Common myeloid progenitor, CD34-positive (primary cell): ENCODE data around the gene RHEB.

Source experiments
- CTCF ChIA-PET: fragments of 350-600 bp; sonication (Branson Sonifier 250); formaldehyde crosslinking; loops from one replicate; lab custom pipeline; 2021; ENCODE audit warnings: antibody characterized with exemption; lab: Charles Lee
- POLR2A ChIA-PET: fragments of 350-600 bp; sonication (Branson Sonifier 250); formaldehyde crosslinking; loops from one replicate; lab custom pipeline; 2021; ENCODE audit warnings: antibody characterized with exemption; lab: Charles Lee
- DNase-seq, 3 donors: peaks; one replicate each; pipeline versions ENCODE4 v3.0.0 to v3.0.0-alpha.2; 2013
- H3K27ac ChIP-seq, 2 experiments: 1 replicate in 1 of 2; 2 replicates in 1 of 2; pipeline ENCODE4 v1.7.0; 2013; ENCODE audit warnings: inconsistent platforms in 2 of 2, low read length in 2 of 2, mild to moderate bottlenecking in 2 of 2, low read depth in 1 of 2, moderate library complexity in 1 of 2; ENCODE audit not compliant: severe bottlenecking in 2 of 2, insufficient read depth in 1 of 2, poor library complexity in 1 of 2
- H3K27me3 ChIP-seq, 5 experiments: replicated peaks in 2 of 5; 1 replicate in 3 of 5; 2 replicates in 2 of 5; pipeline versions ENCODE4 v1.6.1 to v1.7.0; 2013; ENCODE audit warnings: low read length in 4 of 5, mild to moderate bottlenecking in 2 of 5, moderate library complexity in 2 of 5, inconsistent platforms in 1 of 5; ENCODE audit not compliant: insufficient read depth in 5 of 5, control insufficient read depth in 4 of 5
- H3K36me3 ChIP-seq, 4 experiments: 1 replicate in 2 of 4; 2 replicates in 2 of 4; pipeline versions ENCODE4 v1.6.1 to v1.7.0; 2013; ENCODE audit warnings: low read length in 3 of 4, control low read depth in 1 of 4, mild to moderate bottlenecking in 1 of 4; ENCODE audit not compliant: control insufficient read depth in 4 of 4, insufficient read depth in 4 of 4
- H3K4me1 ChIP-seq, 4 experiments: 1 replicate in 3 of 4; 2 replicates in 1 of 4; pipeline versions ENCODE4 v1.6.1 to v1.7.1; 2013; ENCODE audit warnings: low read length in 3 of 4, mild to moderate bottlenecking in 3 of 4, control low read depth in 1 of 4, inconsistent platforms in 1 of 4, moderate library complexity in 1 of 4; ENCODE audit not compliant: control insufficient read depth in 4 of 4, insufficient read depth in 4 of 4; ENCODE audit errors: control extremely low read depth in 1 of 4
- H3K4me3 ChIP-seq, 7 experiments: 1 replicate in 4 of 7; 2 replicates in 3 of 7; pipeline versions ENCODE4 v1.5.1 to v1.7.0; 2013; ENCODE audit warnings: mild to moderate bottlenecking in 7 of 7, low read length in 6 of 7, moderate library complexity in 6 of 7, inconsistent platforms in 2 of 7, low read depth in 2 of 7, control low read depth in 1 of 7; ENCODE audit not compliant: insufficient read depth in 4 of 7, control insufficient read depth in 1 of 7; ENCODE audit errors: extremely low read depth in 1 of 7
- H3K9me3 ChIP-seq, 5 experiments: 1 replicate in 4 of 5; 2 replicates in 1 of 5; pipeline versions ENCODE4 v1.6.1 to v1.7.1; 2013; ENCODE audit warnings: low read length in 4 of 5, mild to moderate bottlenecking in 2 of 5, inconsistent platforms in 1 of 5, low read depth in 1 of 5, moderate library complexity in 1 of 5; ENCODE audit not compliant: control insufficient read depth in 4 of 5, insufficient read depth in 2 of 5; ENCODE audit errors: control extremely low read depth in 1 of 5
- WGBS: methylation state at CpG from one replicate; pipeline ENCODE4 v1.1.5; 2013; ENCODE audit not compliant: insufficient coverage; 5-methylcytosine and 5-hydroxymethylcytosine counted together

Gene RHEB

GRCh38 chr7:151427705-151428377, 91.9 kb downstream of the RHEB start:
- CTCF ChIA-PET, result no interaction called here
- Histone ChIP-seq H3K36me3 (no peaks in the 10 kb centered on the region), H3K4me1 (peaks cover 0 to 32% (median 18%) of the 10 kb centered on the region in 4 experiments), H3K4me3 (no peak overlapping the region), H3K27me3 (peaks cover 0 to 29% (median 2%) of the 10 kb centered on the region in 5 experiments), H3K9me3 (peaks cover 0 to 3% (median 0%) of the 10 kb centered on the region in 5 experiments), H3K27ac (no peak overlapping the region)
- POLR2A ChIA-PET, result no interaction called here
- 100% methylated on average over 2 of the region's 10 CpGs for WGBS
- no peak for DNase-seq

- peaks cover 0 to 29% (median 2%) of the 10 kb centered on the region in 5 experiments for H3K27me3 ChIP-seq
- peaks cover 0 to 25% (median 15%) of the 10 kb centered on the region in 4 experiments for H3K4me1 ChIP-seq
- CTCF ChIA-PET, result interaction anchor here (1.7 kb wide), 1 partner anchor 11 kb away, joined by 3 read pairs; no protein-coding TSS in a partner anchor
- POLR2A ChIA-PET, result no interaction called here
- no peaks in the 10 kb centered on the region for H3K36me3 ChIP-seq
- WGBS, result 98% methylated on average over 20 of the region's 23 CpGs
- H3K9me3 ChIP-seq, result peaks cover 0 to 10% (median 4%) of the 10 kb centered on the region in 5 experiments
- H3K27ac ChIP-seq, result no peak overlapping the region
- DNase-seq, result no peak
- H3K4me3 ChIP-seq, result no peak overlapping the region
Observed at GRCh38 chr7:151426904-151427704, 92.6 kb downstream of the RHEB start.

DNA sequence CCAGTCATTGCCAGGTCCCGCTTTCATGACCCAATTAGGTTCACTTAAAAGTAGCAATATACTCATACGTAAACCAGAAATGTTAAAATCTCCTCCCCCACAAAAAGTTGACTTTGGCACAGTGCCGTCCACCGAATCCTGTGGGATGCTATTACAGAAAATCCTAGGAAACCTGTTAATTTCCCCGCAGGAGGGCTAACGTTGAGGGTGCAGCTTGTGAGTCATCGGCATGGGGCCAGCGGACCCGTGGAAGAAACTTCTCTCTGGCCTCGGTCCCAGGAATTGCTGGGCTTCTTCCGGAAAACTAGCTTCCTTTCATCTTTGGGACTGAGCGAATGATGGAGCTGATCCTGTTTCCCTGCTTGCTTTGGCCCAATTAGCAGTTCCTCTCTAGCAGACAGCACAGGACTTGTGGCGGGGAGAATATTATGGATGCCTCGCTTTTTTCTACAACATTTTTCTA, 93.2 kb downstream of the RHEB start:
- H3K27me3 ChIP-seq, result peaks cover 0 to 29% (median 2%) of the 10 kb centered on the region in 5 experiments
- CTCF ChIA-PET, result interaction anchor here (1.7 kb wide), 1 partner anchor 11 kb away, joined by 3 read pairs; no protein-coding TSS in a partner anchor
- 94% methylated on average over 14 of the region's 14 CpGs for WGBS
- POLR2A ChIA-PET, result no interaction called here
- no peaks in the 10 kb centered on the region for H3K36me3 ChIP-seq
- no peak overlapping the region for H3K4me3 ChIP-seq
- no peak overlapping the region for H3K27ac ChIP-seq
- no peak for DNase-seq
- H3K4me1 ChIP-seq, result peaks cover 0 to 25% (median 15%) of the 10 kb centered on the region in 4 experiments
- H3K9me3 ChIP-seq, result peaks cover 0 to 16% (median 4%) of the 10 kb centered on the region in 5 experiments

DNA sequence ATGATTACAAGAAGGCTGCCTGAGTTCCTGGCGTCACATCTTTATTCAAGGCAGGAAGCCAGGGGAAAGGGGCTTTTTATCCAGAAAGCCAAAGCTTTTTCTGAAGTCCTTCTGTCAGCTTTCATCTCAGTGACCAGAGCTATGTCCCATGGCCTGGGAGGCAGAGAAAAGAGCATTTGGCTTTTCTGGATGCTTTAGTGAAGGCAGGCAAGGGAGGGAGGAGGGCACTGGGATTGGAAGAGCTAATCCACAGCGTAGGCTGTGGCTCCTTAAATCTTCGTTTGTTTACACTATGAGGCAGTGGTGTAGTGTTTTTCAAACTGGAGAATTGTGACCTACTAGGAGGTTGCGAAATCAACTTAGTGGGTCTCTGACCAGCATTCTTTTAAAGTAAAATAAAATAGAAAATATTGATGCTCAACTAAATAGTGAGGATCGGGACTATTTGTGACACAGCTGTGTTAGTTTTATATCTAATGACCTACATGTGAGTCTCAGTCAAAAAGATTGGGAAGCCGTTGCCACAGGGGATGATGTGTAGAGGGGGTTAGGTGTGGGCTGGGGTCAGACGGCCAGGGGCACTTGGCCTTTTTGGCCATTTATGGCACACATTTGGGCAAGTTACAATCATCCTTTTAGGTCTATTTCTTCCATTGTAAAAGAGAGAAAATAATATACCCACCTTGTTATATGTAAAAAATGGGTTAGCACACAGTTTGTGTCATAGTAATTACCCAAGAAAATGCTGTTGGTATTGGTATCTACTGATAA, 93.8 kb downstream of the RHEB start:
- WGBS, result 91% methylated on average over 4 of the region's 7 CpGs
- H3K27ac ChIP-seq, result no peak overlapping the region
- CTCF ChIA-PET, result interaction anchor here (0.8 to 1.7 kb wide), 2 partner anchors 12 to 14 kb away, joined by 3 read pairs; no protein-coding TSS in a partner anchor

DNA sequence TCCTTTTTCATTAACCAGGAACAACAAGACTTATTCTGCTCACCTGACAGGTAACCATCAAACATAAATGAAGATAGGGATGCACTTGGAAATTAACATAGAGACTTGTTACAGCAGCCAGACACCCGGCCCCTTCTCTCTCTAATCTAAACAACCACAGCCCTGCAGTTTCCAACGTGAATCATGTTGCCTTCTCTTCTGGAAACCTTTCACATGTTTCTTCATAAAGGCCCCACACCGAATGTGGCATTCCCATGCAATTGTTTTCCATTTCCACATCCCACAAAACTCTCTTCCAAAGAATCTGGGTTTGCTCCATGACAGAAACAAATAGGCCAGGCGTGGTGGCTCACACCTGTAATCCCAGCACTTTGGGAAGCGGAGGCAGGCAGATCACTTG, 94.9 kb downstream of the RHEB start:
- Histone ChIP-seq H3K27ac (no peak overlapping the region), H3K27me3 (peaks cover 0 to 18% (median 2%) of the 10 kb centered on the region in 5 experiments), H3K4me1 (peaks cover 0 to 20% (median 10%) of the 10 kb centered on the region in 4 experiments), H3K4me3 (no peak overlapping the region), H3K36me3 (no peaks in the 10 kb centered on the region), H3K9me3 (peaks cover 0 to 28% (median 8%) of the 10 kb centered on the region in 5 experiments)
- no peak for DNase-seq
- CTCF ChIA-PET, result no interaction called here
- POLR2A ChIA-PET, result no interaction called here
- WGBS, result 94% methylated on average over 5 of the region's 5 CpGs

More for the DNA sequence above, 93.8 kb downstream of the RHEB start:
- POLR2A ChIA-PET, result no interaction called here
- peaks cover 0 to 25% (median 2%) of the 10 kb centered on the region in 5 experiments for H3K27me3 ChIP-seq
- peaks cover 0 to 25% (median 15%) of the 10 kb centered on the region in 4 experiments for H3K4me1 ChIP-seq
- DNase-seq, result no peak
- H3K4me3 ChIP-seq, result no peak overlapping the region
- H3K36me3 ChIP-seq, result no peaks in the 10 kb centered on the region
- peaks cover 0 to 20% (median 4%) of the 10 kb centered on the region in 5 experiments for H3K9me3 ChIP-seq

DNA sequence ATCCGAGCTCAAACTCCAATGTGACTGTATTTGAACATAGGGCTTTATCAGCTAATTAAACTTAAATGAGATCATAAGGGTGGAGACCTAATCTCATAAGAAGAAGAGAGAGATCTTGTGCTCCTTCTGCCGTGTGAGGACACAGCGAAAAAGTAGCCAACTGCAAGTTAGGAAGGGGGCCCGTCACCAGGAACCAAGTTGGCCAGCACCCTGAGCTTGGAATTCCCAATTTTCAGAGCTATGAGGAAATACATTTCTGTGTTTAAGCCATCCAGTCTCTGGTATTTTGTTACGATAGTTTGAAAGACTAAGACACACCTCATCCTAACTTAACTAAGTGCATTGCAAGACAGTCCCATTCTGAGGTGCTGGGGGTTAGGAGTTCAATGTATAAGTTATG, 95.8 kb downstream of the RHEB start:
- ChIA-PET POLR2A (no interaction called here), CTCF (interaction anchor here (0.8 to 1.0 kb wide), 2 partner anchors 12 to 24 kb away, joined by 3 to 4 read pairs; no protein-coding TSS in a partner anchor)

More for the DNA sequence above, 95.8 kb downstream of the RHEB start:
- H3K27ac ChIP-seq, result no peak overlapping the region
- DNase-seq, result no peak
- peaks cover 2 to 32% (median 12%) of the 10 kb centered on the region in 5 experiments for H3K9me3 ChIP-seq
- H3K27me3 ChIP-seq, result peaks cover 0 to 18% (median 2%) of the 10 kb centered on the region in 5 experiments
- no peaks in the 10 kb centered on the region for H3K36me3 ChIP-seq
- H3K4me3 ChIP-seq, result no peak overlapping the region
- WGBS, result 91% methylated on average over 4 of the region's 5 CpGs
- peaks cover 0 to 12% (median 4%) of the 10 kb centered on the region in 4 experiments for H3K4me1 ChIP-seq
